ENCODE data around the gene RAB30.

Gene RAB30

DNA sequence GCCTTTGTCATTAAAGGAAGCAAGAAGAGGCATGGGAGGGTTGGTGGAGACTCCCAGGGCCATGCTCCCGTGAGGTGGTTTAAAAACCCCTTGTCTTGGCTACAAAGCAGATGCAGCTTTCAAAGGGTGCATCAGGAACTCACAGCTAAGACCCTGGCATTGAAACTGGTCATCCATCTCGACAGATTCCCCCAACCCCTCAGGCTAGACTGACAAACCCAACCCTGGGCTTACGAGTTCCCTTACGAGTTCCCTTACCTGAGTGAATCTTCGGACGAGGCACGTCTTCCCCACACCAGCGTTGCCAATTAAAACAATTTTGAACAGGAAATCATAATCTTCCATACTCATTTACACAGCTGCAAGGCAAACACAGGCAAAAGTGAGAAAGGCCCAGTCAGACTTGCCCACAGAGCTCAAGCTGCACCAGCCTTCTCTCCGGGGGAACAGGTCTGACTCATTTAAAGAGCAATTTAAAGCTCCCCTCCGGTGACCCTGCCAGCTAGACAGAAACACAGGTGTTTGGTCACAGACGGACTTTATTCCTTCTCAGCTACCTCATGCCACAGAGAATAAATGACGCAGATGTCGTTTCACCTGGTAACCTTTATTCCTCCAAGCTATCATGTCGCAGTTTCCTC lies 74.6 kb downstream of the RAB30 start:
- DNase-seq (ENCODE audit: low read depth in 1 of 2, low spot score in 1 of 2), result peak in 1 of 2 experiments; percentile 96
- in situ Hi-C loops (cut with HindIII; ENCODE audit: low pct_unique_long_range_greater_than_20kb, low sequenced_read_pairs), result no loop called here
- peak; percentile 45 for TF ChIP-seq JUND (IDR thresholded peaks at IDR 0.05; ENCODE audit: low read depth)

- DNase-seq (ENCODE audit: low read depth in 1 of 2, low spot score in 1 of 2), result peak in 1 of 2 experiments; percentile 63
- TF ChIP-seq JUND (IDR thresholded peaks at IDR 0.05; ENCODE audit: low read depth), result no peak
- in situ Hi-C loops (cut with HindIII; ENCODE audit: low pct_unique_long_range_greater_than_20kb, low sequenced_read_pairs), result no loop called here
Observed at GRCh38 chr11:82995754-82996398, 75.8 kb downstream of the RAB30 start.

- in situ Hi-C loops (cut with HindIII; ENCODE audit: low pct_unique_long_range_greater_than_20kb, low sequenced_read_pairs), result no loop called here
- no peak for TF ChIP-seq JUND (IDR thresholded peaks at IDR 0.05; ENCODE audit: low read depth)
- no peak for DNase-seq (ENCODE audit: low read depth in 1 of 2, low spot score in 1 of 2)
Observed at GRCh38 chr11:82995235-82995634, 76.5 kb downstream of the RAB30 start.

- in situ Hi-C loops (cut with HindIII; ENCODE audit: low pct_unique_long_range_greater_than_20kb, low sequenced_read_pairs), result no loop called here
- no peak for DNase-seq (ENCODE audit: low read depth in 1 of 2, low spot score in 1 of 2)
Observed at GRCh38 chr11:82994604-82995230, 77.0 kb downstream of the RAB30 start.

GRCh38 chr11:82992223-82992622 lies 79.5 kb downstream of the RAB30 start:
- TF ChIP-seq JUND (IDR thresholded peaks at IDR 0.05; ENCODE audit: low read depth), result no peak
- DNase-seq (ENCODE audit: low read depth in 1 of 2, low spot score in 1 of 2), result no peak
- in situ Hi-C loops (cut with HindIII; ENCODE audit: low pct_unique_long_range_greater_than_20kb, low sequenced_read_pairs), result no loop called here

More at GRCh38 chr11:82994604-82995230, 77.0 kb downstream of the RAB30 start:
- TF ChIP-seq JUND (IDR thresholded peaks at IDR 0.05; ENCODE audit: low read depth), result no peak

GRCh38 chr11:82989628-82990404 lies 81.9 kb downstream of the RAB30 start:
- in situ Hi-C loops (cut with HindIII; ENCODE audit: low pct_unique_long_range_greater_than_20kb, low sequenced_read_pairs), result no loop called here
- no peak for DNase-seq (ENCODE audit: low read depth in 1 of 2, low spot score in 1 of 2)
- no peak for TF ChIP-seq JUND (IDR thresholded peaks at IDR 0.05; ENCODE audit: low read depth)

DNA sequence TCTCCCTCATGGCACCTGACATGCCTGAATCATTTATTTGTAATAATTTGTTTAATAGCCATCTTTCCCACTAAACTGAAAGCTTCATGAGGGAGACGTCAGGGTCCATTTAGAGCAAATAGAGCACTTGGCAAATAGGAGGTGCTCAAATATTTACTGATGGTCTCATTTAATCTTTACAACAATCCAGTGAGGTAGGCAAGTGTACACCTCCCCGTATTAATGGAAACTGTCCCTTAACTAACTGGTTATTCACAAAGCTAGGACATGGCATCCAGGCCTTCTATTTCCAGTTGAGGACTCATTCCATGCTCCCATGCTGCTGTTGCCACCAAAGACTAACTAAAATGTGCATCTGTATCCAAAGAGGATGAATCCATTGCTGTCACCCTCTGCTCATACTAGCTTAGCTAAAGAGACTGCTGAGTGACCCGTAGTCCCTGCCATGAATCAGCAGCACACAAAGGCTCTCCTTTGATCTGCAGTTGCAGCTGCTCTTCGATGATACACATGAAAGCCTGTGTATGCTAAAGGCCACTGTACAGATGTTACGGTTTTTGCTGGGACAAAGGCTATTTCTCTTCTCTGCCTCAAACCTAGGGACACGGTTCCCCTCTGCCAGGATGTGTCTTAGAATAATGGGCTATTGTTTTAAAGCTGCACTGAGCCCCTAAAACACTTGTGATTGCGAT lies 82.6 kb downstream of the RAB30 start:
- in situ Hi-C loops (cut with HindIII; ENCODE audit: low pct_unique_long_range_greater_than_20kb, low sequenced_read_pairs), result no loop called here
- no peak for TF ChIP-seq JUND (IDR thresholded peaks at IDR 0.05; ENCODE audit: low read depth)
- DNase-seq (ENCODE audit: low read depth in 1 of 2, low spot score in 1 of 2), result no peak

DNA sequence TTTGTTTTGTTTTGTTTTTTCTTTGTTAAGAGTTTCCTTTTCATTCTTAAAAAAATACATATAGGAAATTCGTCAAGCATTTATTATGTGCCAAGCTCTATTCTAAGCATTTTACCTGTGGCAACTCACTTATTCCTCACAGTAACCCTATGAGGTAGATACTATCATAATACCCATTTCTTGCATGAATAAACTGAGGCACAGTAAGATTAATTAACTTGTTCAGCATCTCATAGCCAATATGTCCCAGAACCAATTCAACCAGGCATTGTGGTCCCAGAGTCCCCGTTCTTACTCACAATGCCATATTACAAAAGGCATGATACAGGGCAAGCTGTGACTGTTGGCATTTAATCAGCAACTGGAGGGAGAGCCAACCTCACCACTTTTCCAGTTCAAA lies 83.7 kb downstream of the RAB30 start:
- no peak for DNase-seq (ENCODE audit: low read depth in 1 of 2, low spot score in 1 of 2)
- TF ChIP-seq JUND (IDR thresholded peaks at IDR 0.05; ENCODE audit: low read depth), result no peak
- in situ Hi-C loops (cut with HindIII; ENCODE audit: low pct_unique_long_range_greater_than_20kb, low sequenced_read_pairs), result no loop called here

DNA sequence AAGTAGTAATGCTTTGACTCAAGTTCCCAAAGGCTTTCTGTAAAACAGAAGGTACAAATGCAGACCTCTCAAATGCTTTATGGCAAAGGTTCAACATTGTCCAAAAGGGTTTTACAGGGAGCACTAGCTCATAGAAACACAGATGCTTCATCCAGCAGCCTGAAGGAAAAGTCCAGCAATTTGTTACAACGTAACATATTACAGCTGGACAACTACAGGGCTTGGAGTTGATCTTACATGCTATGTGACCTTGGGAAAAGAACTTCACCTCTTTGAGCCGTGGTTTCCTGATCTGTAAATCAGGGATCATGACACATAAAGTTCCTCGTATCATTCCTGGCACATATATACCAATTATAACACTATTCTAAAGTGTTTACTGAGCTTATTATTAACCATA lies 85.3 kb downstream of the RAB30 start:
- TF ChIP-seq JUND (IDR thresholded peaks at IDR 0.05; ENCODE audit: low read depth), result no peak
- in situ Hi-C loops (cut with HindIII; ENCODE audit: low pct_unique_long_range_greater_than_20kb, low sequenced_read_pairs), result no loop called here
- DNase-seq (ENCODE audit: low read depth in 1 of 2, low spot score in 1 of 2), result no peak

GRCh38 chr11:82981852-82982251 lies 89.8 kb downstream of the RAB30 start:
- TF ChIP-seq JUND (IDR thresholded peaks at IDR 0.05; ENCODE audit: low read depth), result no peak
- in situ Hi-C loops (cut with HindIII; ENCODE audit: low pct_unique_long_range_greater_than_20kb, low sequenced_read_pairs), result no loop called here
- DNase-seq (ENCODE audit: low read depth in 1 of 2, low spot score in 1 of 2), result no peak

GRCh38 chr11:82980947-82981346 lies 90.8 kb downstream of the RAB30 start:
- in situ Hi-C loops (cut with HindIII; ENCODE audit: low pct_unique_long_range_greater_than_20kb, low sequenced_read_pairs), result no loop called here
- no peak for DNase-seq (ENCODE audit: low read depth in 1 of 2, low spot score in 1 of 2)
- no peak for TF ChIP-seq JUND (IDR thresholded peaks at IDR 0.05; ENCODE audit: low read depth)

DNA sequence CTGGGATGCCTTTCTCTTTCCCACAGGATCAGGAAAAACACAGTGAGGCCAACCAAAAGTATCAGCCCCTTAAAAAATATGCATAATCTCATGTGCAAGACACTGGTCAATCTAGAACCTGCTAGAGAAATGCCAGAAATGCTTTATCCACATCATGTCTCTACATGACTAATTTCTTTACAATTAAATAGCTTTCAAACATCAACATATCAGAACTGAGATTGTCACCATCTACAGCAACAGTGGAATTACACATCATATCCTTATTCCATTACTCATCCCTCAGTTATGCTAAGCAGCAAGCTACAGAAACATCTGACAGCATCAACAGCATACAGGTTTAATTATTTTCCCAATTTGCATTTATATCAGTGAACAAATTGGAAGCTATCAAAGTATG lies 91.4 kb downstream of the RAB30 start:
- no peak for DNase-seq (ENCODE audit: low read depth in 1 of 2, low spot score in 1 of 2)
- TF ChIP-seq JUND (IDR thresholded peaks at IDR 0.05; ENCODE audit: low read depth), result no peak
- in situ Hi-C loops (cut with HindIII; ENCODE audit: low pct_unique_long_range_greater_than_20kb, low sequenced_read_pairs), result no loop called here
